GM18526 (cell line): ENCODE measurements around the gene IST1.

ENCODE experiments used
- POLR2A ChIP-seq: IDR thresholded peaks from 3 replicates; pipeline ENCODE4 v1.6.1; 2011; ENCODE audit not compliant: insufficient read length; ENCODE audit errors: extremely low read depth

The IST1 gene

DNA sequence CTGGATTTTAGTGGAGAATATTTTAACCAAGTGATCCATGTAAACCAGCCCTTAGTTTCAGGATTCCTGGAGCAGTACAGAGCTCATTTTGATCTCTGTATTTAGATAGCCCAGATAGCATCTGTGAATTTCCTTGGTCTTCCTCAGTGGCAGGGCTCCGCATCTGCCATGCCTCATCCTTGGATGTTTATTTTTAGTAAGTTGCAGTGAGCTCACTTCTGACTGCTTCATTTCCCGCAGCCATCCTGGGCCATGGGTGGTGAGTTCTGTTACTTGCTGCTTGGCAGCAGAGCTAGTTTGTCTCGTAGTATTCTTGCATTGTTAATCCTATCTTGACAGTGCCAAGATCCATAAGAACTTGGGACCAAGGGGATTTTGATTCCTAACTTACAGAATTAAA, 33.7 kb downstream of the IST1 start:
- TF ChIP-seq POLR2A: no peak

GRCh38 chr16:71930013-71930563, 34.8 kb downstream of the IST1 start:
- TF ChIP-seq POLR2A: no peak

GRCh38 chr16:71931001-71931400, 35.7 kb downstream of the IST1 start:
- no peak for TF ChIP-seq POLR2A

GRCh38 chr16:71931599-71931998, 36.3 kb downstream of the IST1 start:
- no peak for TF ChIP-seq POLR2A

GRCh38 chr16:71933017-71933416, 37.7 kb downstream of the IST1 start:
- TF ChIP-seq POLR2A: no peak

DNA sequence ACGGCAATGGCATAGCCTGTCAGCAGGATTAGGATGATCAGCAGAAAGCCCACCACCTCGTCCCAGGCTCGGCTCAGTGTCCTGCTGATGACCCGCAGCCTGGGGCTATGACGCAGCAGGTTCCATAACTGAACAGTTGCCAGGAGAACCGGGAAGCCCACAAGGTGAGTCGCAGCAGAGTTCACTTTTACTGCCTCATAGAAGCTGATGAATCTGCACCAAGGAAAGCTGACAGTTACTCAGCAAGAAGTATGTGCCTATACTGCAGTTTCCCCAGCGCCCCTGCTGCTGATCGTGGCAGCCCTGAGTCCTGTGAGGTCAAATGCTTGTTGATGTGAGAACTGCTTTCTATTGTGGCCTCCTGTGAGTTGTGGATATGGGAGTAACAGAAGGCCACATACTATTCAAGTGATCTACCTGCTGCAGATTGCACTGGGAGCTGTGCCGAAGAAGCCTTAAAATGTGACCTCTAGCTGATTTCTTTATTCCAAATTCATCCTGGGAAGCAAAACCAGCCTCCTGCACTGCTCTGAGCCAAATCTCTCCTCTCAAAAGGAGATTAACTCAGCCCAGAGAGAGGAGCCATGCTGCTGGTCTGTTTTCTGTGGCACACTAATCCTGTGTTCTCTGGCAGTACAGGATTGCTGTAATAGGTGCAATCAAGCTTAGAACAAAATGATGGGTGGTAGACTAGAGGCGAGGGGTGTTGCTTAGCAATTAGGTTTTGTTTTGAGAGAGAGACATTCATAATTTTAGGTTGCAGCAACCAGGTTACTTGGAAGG, 38.8 kb downstream of the IST1 start:
- TF ChIP-seq POLR2A: no peak

GRCh38 chr16:71937868-71938510, 42.7 kb downstream of the IST1 start:
- no peak for TF ChIP-seq POLR2A

DNA sequence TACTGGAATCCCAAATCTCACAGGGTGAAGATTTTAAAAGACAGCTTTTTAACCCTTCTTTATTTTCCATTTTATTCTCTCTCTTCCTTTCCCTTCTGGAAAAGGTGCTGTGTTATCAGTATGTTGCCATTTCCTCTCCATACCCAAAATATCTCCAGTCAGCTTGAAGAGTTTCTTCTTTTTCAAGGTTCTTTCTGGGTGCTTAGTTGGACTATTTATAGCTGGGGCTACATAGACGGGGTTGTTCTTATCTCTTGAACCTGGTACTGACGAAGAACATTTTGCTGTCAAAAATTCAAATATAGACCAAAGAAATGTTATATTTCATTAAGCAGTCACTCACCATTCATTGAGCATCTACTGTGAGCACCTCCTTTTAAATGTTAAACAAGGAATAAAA, 48.6 kb downstream of the IST1 start:
- no peak for TF ChIP-seq POLR2A

DNA sequence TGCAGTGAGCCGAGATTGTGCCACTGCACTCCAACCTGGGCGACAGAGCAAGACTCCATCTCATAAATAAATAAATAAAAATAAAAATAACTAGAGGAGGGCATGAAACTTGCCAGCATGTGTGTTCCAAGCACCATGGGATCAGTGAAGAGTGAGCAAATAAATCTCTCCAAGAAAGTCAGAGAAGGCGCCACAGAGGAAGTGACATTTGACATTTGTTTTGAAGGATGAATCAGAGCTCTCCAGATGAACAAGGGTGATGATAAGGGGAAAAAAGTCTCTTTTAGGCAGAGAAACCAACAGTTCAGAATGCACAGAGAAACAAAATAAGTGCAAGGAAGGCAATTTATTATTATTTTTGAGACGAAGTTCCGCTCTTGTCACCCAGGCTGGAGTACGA, 50.3 kb downstream of the IST1 start:
- no peak for TF ChIP-seq POLR2A

GRCh38 chr16:71952825-71953224, 57.5 kb downstream of the IST1 start:
- TF ChIP-seq POLR2A: no peak

GRCh38 chr16:71954180-71954579, 58.8 kb downstream of the IST1 start:
- no peak for TF ChIP-seq POLR2A

- TF ChIP-seq POLR2A: no peak
These were observed 59.4 kb downstream of the IST1 start for GRCh38 chr16:71954699-71955195.

DNA sequence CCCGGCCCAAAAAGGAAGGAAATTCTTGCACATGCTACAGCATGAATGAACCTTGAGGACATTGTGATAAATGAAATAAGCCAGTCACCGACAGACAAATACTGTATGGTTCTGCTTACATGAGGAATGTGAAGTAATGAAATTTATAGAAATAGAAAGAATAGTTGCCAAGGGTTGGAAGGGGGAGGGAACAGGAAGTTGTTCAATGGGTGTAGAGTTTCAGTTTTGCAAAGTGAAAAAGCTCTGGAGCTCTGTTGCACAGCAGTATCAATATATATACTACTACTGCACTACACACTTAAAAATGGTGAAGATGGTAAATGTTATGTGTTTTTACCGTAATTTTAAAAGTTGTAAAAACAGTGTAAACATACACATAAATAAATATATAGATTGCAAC, 61.2 kb downstream of the IST1 start:
- no peak for TF ChIP-seq POLR2A

DNA sequence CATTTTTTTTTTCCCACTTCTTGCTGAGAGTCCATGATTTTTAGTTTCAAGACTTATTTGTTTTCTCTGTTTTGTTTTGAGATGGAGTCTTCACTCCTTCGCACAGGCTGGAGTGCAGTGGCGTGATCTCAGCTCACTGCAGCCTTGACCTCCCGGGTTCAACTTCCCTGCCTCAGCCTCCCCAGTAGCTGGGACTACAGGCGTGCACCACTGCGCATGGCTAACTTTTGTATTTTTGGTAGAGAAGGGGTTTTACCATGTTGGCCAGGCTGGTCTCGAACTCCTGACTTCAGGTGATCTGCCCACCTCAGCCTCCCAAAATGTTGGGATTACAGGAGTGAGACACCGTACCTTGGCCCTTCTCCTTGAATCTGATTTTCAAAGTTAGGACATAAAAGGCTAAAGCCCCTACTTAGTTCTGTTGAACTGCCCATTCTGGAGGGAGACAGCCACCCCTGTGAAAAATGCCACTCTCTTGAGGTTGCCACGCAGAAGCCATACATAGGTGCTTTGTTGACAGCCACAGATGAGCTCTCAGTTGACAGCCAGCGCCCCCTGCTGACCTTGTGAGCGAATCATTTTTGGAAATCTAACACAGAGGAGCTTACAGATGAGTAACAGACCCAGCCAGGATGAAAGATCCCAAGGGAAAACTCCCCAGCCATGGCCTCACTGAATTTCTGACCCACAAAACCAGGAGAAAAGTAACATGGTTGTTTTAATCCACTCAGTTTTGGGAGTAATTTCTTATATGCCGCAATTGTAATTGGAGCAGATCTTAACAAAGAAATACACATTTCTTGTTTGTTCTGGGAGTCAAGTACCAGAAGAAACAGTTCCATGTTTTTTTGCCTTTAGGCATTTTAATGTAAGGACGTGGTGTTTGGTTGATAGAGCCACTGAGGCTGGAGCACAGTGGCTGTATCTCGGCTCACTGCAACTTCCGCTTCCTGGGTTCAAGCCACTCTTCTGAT, 66.0 kb downstream of the IST1 start:
- TF ChIP-seq POLR2A: no peak
